Measurements from ENCODE around the gene GHR.

GHR gene

DNA sequence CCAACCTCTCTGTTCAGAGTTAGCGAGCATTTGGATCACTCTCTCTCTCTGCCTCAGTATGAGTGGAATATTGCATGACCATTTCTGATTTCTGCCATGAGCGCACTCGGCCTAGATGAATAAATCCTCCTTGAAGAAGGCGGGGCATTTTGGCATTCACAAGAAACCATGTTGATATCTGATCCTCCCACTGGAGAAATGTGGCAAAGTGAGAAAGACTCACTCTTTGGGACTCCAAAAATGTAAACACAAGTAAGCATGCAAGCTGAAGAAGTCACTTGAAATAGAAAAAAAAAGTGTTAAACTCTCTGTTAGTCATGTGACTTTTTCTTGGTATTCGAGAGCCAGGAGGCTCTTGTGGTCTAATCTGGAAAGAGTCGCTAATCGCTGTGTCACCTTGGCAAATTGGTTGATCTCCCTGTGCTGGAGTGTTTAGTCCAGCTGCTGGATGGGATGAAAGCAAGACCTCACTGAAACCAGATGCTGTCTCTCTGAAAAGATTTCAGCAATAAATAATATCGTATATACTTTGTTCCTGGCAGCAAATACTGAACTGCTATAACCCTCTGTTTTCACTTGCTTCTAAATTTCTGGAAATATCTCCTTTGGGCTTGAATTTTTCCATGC, 95.5 kb downstream of the GHR start:
- DNase-seq = no peak

DNA sequence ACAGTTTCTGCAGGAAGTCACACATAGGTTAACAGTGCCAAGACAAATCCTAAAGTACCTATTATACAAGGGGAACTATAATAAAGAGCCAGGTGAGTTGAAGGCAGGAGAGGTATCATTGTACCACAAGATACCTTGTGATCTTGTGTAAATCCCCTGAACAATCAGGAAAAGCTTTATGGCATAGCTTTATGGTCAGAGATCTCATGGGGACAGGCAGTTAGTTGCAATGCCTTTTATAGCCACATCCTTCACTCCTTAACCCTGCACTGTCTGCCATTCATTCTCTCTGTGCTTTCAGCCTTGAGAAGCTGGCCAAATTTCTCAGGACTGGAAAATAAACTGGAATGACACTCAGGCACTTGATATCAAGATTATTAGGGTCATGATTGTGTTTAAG, 97.0 kb downstream of the GHR start:
- DNase-seq = no peak

DNA sequence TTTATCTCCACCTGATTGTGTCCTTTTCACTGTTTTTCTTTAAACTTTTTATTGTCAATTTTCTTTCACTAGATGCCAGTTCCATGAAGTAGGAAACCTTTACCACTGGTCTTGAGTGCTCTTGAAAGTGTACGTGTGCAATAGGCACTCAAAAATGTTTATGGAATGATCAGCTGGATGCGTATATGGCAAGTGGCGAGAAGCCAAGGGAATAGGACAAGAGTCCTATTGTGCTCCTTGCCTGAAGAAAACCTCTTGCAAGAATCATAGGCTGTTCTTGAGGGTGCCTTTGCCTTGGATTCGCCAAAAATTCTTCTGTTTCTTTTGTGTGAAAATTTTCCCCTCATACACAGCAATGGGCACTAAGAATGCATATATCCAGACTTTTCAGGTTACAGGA, 97.7 kb downstream of the GHR start:
- no peak for DNase-seq

DNA sequence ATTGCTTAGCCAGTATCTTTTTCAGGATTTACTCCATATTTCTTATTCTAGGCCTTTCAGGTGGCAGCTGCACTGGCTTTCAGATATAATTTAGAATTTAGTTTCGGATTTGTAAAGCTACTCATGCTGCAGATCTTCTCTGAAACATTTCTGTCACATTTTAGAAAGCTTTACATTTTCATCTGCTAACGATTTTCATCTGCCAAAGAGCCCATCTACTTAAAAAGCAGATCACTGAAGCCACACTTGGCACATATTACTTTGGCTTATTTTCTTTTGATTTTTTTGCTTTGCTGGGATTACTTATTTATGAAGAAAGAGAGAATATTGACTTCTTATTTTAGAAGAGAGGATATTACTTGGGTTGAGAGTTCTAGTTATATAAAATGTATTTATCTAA, 98.2 kb downstream of the GHR start:
- no peak for DNase-seq

- no peak for DNase-seq
Measured at GRCh38 chr5:42522783-42523182, 99.5 kb downstream of the GHR start.

GRCh38 chr5:42526179-42526578, 102.9 kb downstream of the GHR start:
- no peak for DNase-seq

- DNase-seq = no peak
Measured at GRCh38 chr5:42531611-42532010, 108.4 kb downstream of the GHR start.

- no peak for DNase-seq
Measured at GRCh38 chr5:42542106-42542505, 118.9 kb downstream of the GHR start.

- no peak for DNase-seq
Measured at GRCh38 chr5:42543774-42544173, 120.5 kb downstream of the GHR start.

DNA sequence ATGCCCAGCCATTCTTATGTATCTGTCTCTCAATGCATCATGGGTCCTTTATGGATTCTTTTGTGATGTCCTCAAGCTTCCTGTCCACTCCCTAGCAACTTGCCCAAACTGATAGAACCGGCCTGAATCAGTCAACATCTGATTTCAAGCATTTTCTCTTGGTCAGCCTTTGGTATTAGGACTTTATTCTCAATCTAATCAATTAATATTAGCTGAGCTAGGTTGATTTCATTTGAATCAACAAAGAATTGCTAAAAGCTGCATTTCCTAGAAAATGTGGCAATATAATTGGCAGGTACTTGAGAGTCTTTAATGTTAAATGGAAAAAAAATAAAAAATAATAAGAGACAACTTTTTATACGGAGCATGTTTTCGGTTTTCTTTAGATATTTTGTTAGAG, 121.8 kb downstream of the GHR start:
- DNase-seq = no peak

DNA sequence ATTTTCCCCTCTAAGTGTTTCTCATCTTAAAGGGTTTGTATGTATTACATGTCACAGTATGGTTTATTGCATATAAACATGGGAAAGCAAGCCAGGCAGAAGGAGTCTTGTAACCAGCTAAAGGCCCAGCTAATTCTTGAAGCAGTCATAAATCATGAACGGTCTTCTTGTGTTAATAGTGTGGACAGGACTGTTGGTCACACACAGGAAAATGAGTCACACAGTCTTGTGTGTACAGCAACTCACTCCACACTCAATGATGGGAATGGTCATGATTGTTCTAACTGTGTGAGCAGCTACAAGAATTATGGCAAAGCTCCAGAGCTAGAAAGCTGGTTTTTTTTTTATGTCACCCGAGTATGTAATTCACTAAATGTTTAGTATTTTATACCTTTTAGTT, 123.9 kb downstream of the GHR start:
- no peak for DNase-seq

- DNase-seq = no peak
Measured at GRCh38 chr5:42547894-42548293, 124.7 kb downstream of the GHR start.

GRCh38 chr5:42552597-42552996, 129.4 kb downstream of the GHR start:
- DNase-seq = no peak

- DNase-seq = no peak
Measured at GRCh38 chr5:42553461-42553860, 130.2 kb downstream of the GHR start.

DNA sequence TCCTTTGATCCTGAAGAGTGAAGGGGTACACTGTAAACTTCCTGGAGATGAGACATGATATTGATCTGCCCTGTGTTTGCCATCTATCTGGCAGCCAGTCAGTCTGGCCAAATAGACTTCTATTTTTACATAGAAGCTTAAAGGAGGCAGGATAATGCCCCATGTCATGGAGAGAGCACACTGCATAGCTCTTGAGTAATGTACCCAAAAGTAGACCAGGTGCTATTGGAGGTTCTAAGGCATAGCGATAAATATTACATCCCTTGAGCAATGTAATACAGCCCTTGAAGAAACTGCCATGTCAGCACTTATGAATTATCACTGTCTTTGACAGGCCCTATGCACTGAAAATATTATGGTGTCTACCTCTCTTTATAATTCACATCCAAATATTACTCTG, 131.8 kb downstream of the GHR start:
- DNase-seq = no peak

DNA sequence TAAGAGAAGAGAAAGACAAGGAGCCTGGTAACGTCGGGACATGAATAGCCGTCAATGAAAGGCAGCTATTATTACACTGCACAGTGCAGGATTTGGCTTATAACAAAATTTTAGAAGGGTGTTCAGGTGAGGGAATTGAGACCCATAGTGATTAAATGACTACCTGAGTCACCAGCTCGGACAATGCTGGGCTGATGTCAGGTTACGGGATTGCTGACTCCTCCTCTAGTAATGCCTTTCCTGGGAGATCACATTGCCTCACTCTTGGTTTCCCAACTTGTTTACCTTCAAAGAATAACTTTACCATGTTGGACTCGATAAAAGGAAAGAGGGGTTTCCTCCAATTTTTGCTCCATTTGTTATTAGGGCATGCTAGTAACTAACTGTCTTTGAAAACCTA, 132.6 kb downstream of the GHR start:
- no peak for DNase-seq

DNA sequence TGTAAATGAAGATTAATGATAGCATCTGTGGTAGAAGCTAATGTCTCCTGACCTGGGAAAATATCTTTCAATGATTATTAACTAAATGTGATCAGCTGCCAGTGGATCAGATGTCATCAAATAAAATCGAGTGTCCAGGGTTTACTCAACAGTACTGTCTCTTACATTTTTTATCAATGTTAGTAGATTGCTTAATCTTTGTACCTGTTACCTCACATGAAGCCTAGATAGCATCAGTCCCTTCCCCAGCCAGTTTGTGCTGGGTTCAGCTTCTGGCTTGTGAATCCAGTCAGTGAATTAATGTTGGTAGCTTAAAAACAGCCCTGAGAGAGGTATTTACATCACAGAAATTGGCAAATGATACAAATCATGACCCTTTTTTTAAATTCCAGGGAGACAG, 134.4 kb downstream of the GHR start:
- no peak for DNase-seq

DNA sequence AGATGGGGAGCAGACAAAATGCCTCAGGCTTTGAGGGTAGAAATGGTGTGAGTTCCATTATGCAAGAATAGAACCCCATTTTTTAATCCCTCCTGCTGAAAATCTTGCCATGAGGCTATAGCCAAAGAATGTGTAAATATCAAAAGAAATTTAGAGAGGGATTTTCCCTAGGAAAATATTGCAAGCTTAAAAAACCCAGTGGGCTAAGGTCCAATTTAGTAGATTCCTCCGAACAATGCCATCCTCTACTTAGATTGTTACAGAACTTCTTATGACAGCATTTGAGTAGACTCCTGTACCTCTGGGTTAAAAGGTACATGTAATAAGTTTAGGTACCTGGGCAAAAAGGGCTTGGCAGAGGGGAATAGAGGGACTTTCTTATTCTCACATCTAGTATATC, 138.4 kb downstream of the GHR start:
- DNase-seq = no peak

DNA sequence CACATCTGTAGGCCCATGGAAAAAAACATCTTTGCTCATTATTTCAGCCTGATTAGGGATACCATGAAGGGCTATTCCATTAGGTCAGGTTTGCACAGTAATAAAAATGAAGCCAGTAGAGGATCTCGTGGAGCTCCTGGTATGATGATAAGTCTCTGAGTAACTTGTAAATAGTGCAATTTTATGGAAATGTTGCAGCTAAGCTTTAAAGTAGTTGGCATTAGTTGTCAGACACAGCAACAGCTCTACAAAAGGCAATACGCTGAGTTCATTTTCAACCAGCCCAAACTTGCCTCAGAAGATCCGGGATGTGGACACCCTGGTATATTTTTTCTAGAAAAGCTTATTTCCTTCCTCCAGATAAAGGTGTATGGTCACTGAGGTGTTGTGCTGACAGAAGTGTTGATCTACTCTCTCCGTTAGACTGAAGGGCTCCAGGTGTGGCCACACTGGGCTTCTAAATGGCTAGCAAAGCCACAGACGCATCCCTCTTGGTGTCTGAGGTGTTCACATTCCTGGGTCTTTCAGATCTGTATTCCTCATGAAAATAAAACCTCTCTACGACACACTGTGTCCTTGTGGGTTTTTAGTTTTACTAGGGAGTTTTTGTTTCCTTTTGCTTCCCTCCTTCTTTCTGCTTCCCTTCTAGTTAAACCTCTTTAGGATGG, 141.6 kb downstream of the GHR start:
- DNase-seq = no peak

DNA sequence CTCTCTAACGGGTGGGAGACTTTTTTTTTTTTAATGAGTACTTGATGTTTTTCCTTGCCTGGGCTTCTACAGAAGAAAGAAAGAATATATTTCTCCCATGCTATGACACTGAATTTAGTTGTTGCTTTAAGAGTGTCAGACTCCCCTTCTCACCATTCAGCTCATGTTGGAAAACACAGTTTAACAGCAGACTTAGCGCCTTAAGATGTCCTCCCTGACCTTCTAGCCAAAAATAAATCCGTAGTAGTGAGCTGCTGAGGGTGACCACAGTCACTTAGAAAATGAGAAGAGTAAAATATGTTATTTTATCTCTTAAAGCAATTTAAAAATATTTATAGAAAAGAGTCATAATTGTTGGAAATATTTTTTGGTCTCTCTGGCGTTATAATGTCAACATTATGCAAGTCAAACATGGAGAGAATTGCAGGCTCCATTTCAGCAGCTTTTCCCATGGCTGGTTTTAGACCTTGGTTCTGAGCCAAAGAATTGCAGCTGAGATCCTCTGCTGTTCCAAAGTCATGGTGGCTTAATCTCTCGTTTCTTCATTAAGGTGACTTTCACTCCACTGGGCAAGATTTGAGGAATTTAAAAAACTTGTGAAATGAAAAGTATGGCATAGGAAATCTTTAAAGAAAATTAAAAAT, 143.5 kb downstream of the GHR start:
- DNase-seq = no peak

DNA sequence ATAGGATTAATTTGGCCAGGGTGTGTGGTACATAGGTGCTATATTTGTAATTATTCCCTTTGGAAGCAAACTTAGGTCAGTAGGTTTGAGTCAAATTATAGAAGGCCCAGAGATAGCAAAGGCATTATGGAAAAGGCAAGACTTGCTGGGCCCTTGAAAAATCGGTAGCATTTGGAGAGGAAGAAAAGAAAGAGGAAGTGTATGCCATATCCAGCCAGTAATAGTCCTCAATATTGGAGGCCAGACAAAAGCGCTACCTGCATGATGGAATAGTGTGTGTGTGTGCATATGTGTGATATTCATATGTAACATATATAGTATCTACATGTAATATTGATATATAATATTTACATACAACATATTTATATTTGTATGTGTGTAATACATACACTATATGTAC, 146.1 kb downstream of the GHR start:
- no peak for DNase-seq

DNA sequence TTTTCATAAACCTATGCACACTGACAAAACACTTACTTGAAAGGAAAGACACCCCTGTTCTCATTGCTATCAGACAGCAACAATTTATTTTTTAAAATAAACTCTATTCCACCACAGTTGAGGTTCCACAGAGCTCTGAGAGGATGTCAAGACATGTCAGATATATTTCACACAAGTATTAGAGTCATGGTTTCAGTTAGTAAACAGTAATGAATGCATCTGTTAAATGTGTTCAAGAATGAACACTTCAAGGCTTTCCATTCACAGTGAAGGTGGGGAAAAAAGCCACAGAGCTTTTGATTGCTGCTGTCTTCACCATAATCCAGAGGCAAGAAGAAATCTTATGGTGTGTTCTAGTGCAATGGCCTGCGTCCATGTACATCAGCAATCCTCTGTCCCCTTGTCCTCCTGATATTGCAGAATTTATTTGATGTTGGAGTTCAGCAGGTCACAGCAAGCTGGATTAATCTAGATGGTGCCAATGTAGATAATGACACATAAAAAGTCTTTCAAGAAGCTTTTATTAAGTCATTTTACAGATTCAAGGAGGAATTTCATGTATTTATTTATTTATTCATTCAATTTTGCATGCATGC, 146.8 kb downstream of the GHR start:
- no peak for DNase-seq

DNA sequence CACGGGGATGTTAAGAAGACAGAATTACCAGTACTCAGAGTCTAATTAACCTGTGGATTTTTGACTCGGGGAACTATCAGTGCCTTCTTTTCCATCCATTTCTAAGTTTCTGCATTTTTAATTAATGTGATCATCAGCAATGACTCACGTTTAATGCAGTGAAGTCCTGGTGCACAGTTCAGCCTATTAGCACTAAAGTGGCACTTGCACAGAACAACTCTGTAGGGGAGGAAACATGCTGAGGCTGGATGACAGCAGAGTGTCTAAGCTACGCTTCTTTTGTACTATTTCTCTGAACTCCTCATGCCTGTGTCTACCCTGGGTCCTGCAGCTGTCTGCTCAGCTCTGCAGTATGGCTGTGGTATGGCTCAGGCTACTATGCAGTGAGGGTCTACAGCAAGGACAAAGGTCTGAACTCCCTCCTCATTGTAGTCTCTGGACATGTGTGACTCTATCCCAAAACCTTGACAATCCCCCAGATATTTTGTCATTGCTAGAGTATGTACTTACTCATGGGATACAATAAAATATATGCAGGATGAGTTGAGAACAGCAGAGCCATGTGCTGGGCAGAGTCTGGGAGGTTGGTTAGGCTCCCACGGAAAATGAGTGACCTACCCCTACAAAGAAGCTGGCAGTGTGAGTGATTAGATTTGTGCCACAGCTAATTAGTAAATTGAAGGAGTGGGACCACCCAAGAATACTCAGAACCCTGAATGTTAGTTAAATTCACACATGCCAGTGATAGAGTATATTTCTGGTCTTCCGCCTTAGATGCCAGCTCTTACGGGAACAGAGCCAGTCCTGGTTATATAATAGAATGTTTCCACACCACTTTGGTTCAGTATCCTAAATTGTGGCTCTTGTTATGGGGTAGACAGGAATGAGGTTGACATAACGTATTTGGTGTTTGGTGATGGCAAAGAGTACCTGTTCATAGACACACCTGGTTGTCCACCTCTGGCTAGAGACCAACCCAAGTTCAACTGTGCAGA, 148.0 kb downstream of the GHR start:
- DNase-seq = no peak
